CD4-positive, alpha-beta T cell (primary cell): ENCODE results near the gene NAA10. TPM values are rescaled to one million over a fixed set of nuclear protein-coding genes. Genes with fewer than 3 reads are reported as not detected.

Experiments used
- ATAC-seq: fragments of 200-7000 bp; cut with Tn5 transposase; one replicate; pipeline ENCODE4 v1.10.0; 2022; ENCODE audit warnings: mild to moderate bottlenecking; ENCODE audit not compliant: poor library complexity
- CTCF ChIA-PET: fragments of 350-600 bp; sonication (Branson Sonifier 250); formaldehyde crosslinking; loops from one replicate; lab custom pipeline; 2021; ENCODE audit warnings: antibody characterized with exemption, inconsistent platforms; lab: Charles Lee
- POLR2A ChIA-PET: fragments of 350-600 bp; sonication (Branson Sonifier 250); formaldehyde crosslinking; loops from one replicate; lab custom pipeline; 2021; ENCODE audit warnings: antibody characterized with exemption, inconsistent platforms; lab: Charles Lee
- DNase-seq, 14 experiments: peaks; one replicate each; pipeline ENCODE4 v3.0.0-alpha.2; 2013 to 2020; ENCODE audit warnings: mixed read lengths in 2 of 14
- H3K27ac ChIP-seq, 2 donors: one replicate each; pipeline versions ENCODE4 v1.5.1 to v1.7.0; 2013; ENCODE audit warnings: low read length in 2 of 2, low read depth in 1 of 2, mild to moderate bottlenecking in 1 of 2
- H3K27me3 ChIP-seq, 2 experiments: 1 replicate in 1 of 2; 2 replicates in 1 of 2; pipeline versions ENCODE4 v1.6.1 to v1.7.0; 2013; ENCODE audit warnings: low read length in 2 of 2, control low read depth in 1 of 2, mild to moderate bottlenecking in 1 of 2, moderate library complexity in 1 of 2; ENCODE audit not compliant: insufficient read depth in 2 of 2, control insufficient read depth in 1 of 2
- H3K36me3 ChIP-seq: one replicate; pipeline ENCODE4 v1.6.1; 2013; ENCODE audit warnings: low read length, control low read depth; ENCODE audit not compliant: insufficient read depth
- H3K4me1 ChIP-seq: one replicate; pipeline ENCODE4 v1.6.1; 2013; ENCODE audit warnings: low read length, control low read depth; ENCODE audit not compliant: insufficient read depth
- H3K4me3 ChIP-seq: one replicate; pipeline ENCODE4 v1.5.1; 2013; ENCODE audit warnings: mild to moderate bottlenecking, low read length, moderate library complexity
- H3K9me3 ChIP-seq, 2 experiments: 1 replicate in 1 of 2; 2 replicates in 1 of 2; pipeline versions ENCODE4 v1.6.1 to v1.7.0; 2013; ENCODE audit warnings: low read length in 2 of 2, mild to moderate bottlenecking in 2 of 2, control low read depth in 1 of 2, moderate library complexity in 1 of 2; ENCODE audit not compliant: control insufficient read depth in 1 of 2, insufficient read depth in 1 of 2
- H3K27ac Mint-ChIP-seq: one replicate; pipeline ENCODE4 v1.8.0; 2020; ENCODE audit warnings: mixed read lengths
- H3K27me3 Mint-ChIP-seq: one replicate; pipeline ENCODE4 v1.8.0; 2021; ENCODE audit warnings: mixed read lengths
- H3K36me3 Mint-ChIP-seq: one replicate; pipeline ENCODE4 v1.8.0; 2021; ENCODE audit warnings: low read depth, mixed read lengths
- H3K4me1 Mint-ChIP-seq: one replicate; pipeline ENCODE4 v1.8.0; 2021; ENCODE audit warnings: low read depth, mixed read lengths
- H3K4me3 Mint-ChIP-seq: one replicate; pipeline ENCODE4 v1.8.0; 2020; ENCODE audit warnings: mild to moderate bottlenecking, mixed read lengths
- H3K9me3 Mint-ChIP-seq: one replicate; pipeline ENCODE4 v1.8.0; 2020; ENCODE audit warnings: mixed read lengths
- intact Hi-C, 2 experiments: fragments of 100-400 bp; cut with DNase I in 1 of 2; cut with micrococcal nuclease in 1 of 2; formaldehyde crosslinking; loops; one replicate each; pipeline versions ENCODE4 v1.15.1 to v1.9.0; 2023 to 2025; cut with DNase I, micrococcal nuclease
- total RNA-seq, 174 experiments: library from RNA in 2 of 174; stranded (reverse) in 2 of 174; gene quantifications; one replicate each; pipeline ENCODE4 v1.2.3 and lab custom pipeline; 2021 to 2026
- TF ChIP-seq, protein P1 (sequence below): fragments of 200-600 bp; IDR thresholded peaks from one replicate; pipeline ENCODE4 v1.8.0; 2022; ENCODE audit warnings: antibody characterized with exemption, mild to moderate bottlenecking

Gene NAA10
- total RNA-seq, 2 experiments from 2014 or later = 41.5 to 42.0 TPM

DNA sequence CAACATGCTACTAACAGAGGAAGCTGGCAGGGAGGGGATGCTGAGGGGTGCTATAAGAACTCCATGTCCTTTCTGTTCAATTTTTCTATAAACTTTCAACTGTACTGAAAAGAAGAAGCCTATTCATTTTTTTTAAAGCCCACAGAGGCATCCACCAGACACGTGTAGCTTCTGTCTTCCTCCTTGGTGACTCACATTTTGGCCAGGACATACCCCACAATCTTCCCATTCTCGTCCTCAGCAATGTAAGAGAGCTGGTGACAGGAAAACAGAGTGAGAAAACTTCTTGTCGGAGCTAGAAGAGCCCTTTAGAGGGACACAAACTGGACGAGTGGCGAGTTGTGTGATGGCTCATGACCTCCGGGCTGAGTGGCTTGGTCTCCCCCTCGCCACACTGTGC, 1.1 kb downstream of the NAA10 start:
- H3K9me3 ChIP-seq = no peaks in the 10 kb centered on the region
- peaks cover 16% of the 10 kb centered on the region for H3K36me3 ChIP-seq
- H3K27ac ChIP-seq = peak overlapping the region in 1 of 2 donors; percentile 7
- no peak for ATAC-seq
- intact Hi-C loops = no loop called here
- ChIA-PET CTCF (interaction anchor here (1.8 kb wide), 1 partner anchor 14 kb away, joined by 9 read pairs; no protein-coding TSS in a partner anchor), POLR2A (interaction anchor here (1.0 to 6.3 kb wide), 5 partner anchors 9 to 38 kb away, joined by 3 to 56 read pairs (median 7); partner anchors contain the start of genes ARHGAP4, HCFC1 and RENBP)
- H3K4me3 ChIP-seq = peak overlapping the region; percentile 61
- Mint-ChIP-seq H3K27ac (peak overlapping the region; percentile 78), H3K36me3 (peaks cover 18% of the 10 kb centered on the region), H3K4me1 (peaks cover 33% of the 10 kb centered on the region), H3K27me3 (no peaks in the 10 kb centered on the region), H3K4me3 (peak overlapping the region; percentile 90), H3K9me3 (no peaks in the 10 kb centered on the region)
- TF ChIP-seq, protein P1, sequence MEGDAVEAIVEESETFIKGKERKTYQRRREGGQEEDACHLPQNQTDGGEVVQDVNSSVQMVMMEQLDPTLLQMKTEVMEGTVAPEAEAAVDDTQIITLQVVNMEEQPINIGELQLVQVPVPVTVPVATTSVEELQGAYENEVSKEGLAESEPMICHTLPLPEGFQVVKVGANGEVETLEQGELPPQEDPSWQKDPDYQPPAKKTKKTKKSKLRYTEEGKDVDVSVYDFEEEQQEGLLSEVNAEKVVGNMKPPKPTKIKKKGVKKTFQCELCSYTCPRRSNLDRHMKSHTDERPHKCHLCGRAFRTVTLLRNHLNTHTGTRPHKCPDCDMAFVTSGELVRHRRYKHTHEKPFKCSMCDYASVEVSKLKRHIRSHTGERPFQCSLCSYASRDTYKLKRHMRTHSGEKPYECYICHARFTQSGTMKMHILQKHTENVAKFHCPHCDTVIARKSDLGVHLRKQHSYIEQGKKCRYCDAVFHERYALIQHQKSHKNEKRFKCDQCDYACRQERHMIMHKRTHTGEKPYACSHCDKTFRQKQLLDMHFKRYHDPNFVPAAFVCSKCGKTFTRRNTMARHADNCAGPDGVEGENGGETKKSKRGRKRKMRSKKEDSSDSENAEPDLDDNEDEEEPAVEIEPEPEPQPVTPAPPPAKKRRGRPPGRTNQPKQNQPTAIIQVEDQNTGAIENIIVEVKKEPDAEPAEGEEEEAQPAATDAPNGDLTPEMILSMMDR = no peak
- H3K4me1 ChIP-seq = peaks cover 31% of the 10 kb centered on the region
- no peak for DNase-seq
- no peaks in the 10 kb centered on the region for H3K27me3 ChIP-seq

- ATAC-seq (no peak), DNase-seq (no peak)
- Mint-ChIP-seq H3K27me3 (no peaks in the 10 kb centered on the region), H3K4me1 (peaks cover 32% of the 10 kb centered on the region), H3K36me3 (peaks cover 27% of the 10 kb centered on the region), H3K27ac (no peak overlapping the region), H3K9me3 (no peaks in the 10 kb centered on the region), H3K4me3 (no peak overlapping the region)
- Histone ChIP-seq H3K27me3 (no peaks in the 10 kb centered on the region), H3K4me3 (no peak overlapping the region), H3K9me3 (no peaks in the 10 kb centered on the region), H3K36me3 (peaks cover 16% of the 10 kb centered on the region), H3K27ac (no peak overlapping the region), H3K4me1 (peaks cover 39% of the 10 kb centered on the region)
- ChIA-PET POLR2A (no interaction called here), CTCF (interaction anchor here (1.8 kb wide), 1 partner anchor 15 kb away, joined by 9 read pairs; no protein-coding TSS in a partner anchor)
- intact Hi-C loops = no loop called here
- TF ChIP-seq, protein P1 = no peak
Observed at GRCh38 chrX:153932220-153932915, 2.5 kb downstream of the NAA10 start.

GRCh38 chrX:153931748-153932147, 3.1 kb downstream of the NAA10 start:
- TF ChIP-seq, protein P1 = no peak
- Histone ChIP-seq H3K27me3 (no peaks in the 10 kb centered on the region), H3K36me3 (peaks cover 16% of the 10 kb centered on the region), H3K9me3 (no peaks in the 10 kb centered on the region), H3K4me3 (no peak overlapping the region), H3K27ac (no peak overlapping the region), H3K4me1 (peaks cover 44% of the 10 kb centered on the region)
- CTCF ChIA-PET = no interaction called here
- Mint-ChIP-seq H3K27me3 (no peaks in the 10 kb centered on the region), H3K36me3 (peaks cover 33% of the 10 kb centered on the region), H3K4me3 (peak overlapping the region; percentile 42), H3K9me3 (no peaks in the 10 kb centered on the region), H3K4me1 (peaks cover 32% of the 10 kb centered on the region), H3K27ac (peak overlapping the region; percentile 76)
- DNase-seq (no peak), ATAC-seq (no peak)
- intact Hi-C loops = no loop called here
- POLR2A ChIA-PET = interaction anchor here (1.2 kb wide), 1 partner anchor 15 kb away, joined by 5 read pairs; no protein-coding TSS in a partner anchor
